ENCODE data around the gene ATP2A3. TPM values are rescaled to one million over a fixed set of nuclear protein-coding genes. Genes with fewer than 3 reads are reported as not detected.

The ATP2A3 gene
- total RNA-seq, 1 donor from 2014 or later: 44.4 TPM

DNA sequence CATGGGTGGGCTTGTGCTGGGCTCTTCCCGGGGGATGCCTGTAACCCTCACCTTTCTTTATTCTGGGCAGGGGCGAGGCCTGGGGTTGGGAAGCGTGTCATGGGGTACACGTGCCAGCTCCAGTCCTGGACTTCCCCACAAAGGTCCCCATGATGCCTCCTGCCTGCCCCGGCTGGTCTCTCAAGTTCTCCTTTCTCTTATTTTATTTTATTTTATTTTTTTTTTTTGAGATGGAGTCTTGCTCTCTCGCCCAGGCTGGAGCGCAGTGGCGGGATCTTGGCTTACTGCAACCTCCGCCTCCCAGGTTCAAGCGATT lies 8.6 kb downstream of the ATP2A3 start:
- H3K9me3 ChIP-seq: no peaks in the 10 kb centered on the region
- no peak overlapping the region for H3K4me3 ChIP-seq
- TF ChIP-seq, protein P1, sequence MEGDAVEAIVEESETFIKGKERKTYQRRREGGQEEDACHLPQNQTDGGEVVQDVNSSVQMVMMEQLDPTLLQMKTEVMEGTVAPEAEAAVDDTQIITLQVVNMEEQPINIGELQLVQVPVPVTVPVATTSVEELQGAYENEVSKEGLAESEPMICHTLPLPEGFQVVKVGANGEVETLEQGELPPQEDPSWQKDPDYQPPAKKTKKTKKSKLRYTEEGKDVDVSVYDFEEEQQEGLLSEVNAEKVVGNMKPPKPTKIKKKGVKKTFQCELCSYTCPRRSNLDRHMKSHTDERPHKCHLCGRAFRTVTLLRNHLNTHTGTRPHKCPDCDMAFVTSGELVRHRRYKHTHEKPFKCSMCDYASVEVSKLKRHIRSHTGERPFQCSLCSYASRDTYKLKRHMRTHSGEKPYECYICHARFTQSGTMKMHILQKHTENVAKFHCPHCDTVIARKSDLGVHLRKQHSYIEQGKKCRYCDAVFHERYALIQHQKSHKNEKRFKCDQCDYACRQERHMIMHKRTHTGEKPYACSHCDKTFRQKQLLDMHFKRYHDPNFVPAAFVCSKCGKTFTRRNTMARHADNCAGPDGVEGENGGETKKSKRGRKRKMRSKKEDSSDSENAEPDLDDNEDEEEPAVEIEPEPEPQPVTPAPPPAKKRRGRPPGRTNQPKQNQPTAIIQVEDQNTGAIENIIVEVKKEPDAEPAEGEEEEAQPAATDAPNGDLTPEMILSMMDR (IDR thresholded peaks at IDR 0.05): no peak
- no peaks in the 10 kb centered on the region for H3K27me3 ChIP-seq
- peaks cover 1% of the 10 kb centered on the region for H3K36me3 ChIP-seq
- H3K4me1 ChIP-seq: peaks cover 21% of the 10 kb centered on the region
- no peak overlapping the region for H3K27ac ChIP-seq
- ATAC-seq (no peak), DNase-seq (no peak)
- intact Hi-C loops (cut with DNase I): no loop called here

DNA sequence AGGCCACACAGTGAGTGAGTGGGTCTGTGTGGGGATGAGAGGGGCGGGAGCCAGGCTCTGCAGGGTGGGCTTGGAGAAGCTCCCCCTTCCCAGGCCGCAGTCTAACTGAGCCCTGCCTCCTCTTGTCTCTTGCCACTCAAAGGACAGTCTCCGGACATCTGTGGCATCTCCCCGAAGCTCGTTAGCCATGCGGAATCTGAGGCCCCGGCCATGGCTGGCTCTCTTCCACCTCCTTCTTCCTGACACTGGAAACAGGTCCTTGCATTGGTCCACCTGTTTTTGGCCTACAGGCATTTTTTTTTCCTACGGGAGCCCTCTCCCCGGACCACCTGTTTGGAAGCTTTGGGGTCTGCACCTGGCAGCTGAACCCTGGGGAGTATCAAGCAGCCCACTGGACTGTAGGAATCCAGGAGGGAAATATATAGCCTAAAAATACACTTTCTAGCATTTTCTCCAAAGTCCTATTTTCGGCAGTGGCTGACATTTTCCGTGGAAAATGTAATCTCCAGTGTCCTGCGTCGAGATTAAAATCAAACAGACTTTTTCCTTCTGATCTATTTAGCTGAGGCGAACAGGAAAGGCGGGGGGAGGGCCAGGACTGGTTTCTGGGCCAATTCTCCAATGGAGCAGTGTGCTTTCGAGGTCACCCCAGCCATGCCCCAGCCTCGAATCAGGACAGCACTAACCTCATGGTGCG lies 9.1 kb downstream of the ATP2A3 start:
- Histone ChIP-seq H3K27me3 (no peaks in the 10 kb centered on the region), H3K27ac (no peak overlapping the region), H3K9me3 (no peaks in the 10 kb centered on the region), H3K4me3 (no peak overlapping the region), H3K4me1 (peaks cover 18% of the 10 kb centered on the region), H3K36me3 (peaks cover 4% of the 10 kb centered on the region)
- no peak for ATAC-seq
- intact Hi-C loops (cut with DNase I): no loop called here
- TF ChIP-seq, protein P1 (IDR thresholded peaks at IDR 0.05): no peak
- DNase-seq: no peak

DNA sequence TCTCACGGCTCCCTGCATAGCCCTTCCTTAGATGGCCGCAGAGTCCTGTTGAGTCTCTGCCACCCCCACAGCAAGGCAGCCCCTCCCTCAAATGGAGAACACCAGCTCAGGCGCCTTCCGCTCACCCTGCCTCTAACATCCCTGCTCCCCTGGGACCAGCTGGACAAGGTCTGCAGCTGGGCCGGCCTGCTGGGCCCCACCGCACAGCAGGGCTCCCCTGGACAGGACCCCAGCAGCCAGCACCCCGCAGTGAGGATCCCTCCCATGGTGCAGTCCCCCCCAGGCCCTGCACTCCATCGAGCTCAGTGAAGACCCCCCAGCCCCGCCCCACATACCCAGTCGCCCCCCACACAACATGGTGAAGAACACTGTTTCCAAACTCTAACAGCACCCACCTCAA lies 10.2 kb downstream of the ATP2A3 start:
- DNase-seq: no peak
- no peaks in the 10 kb centered on the region for H3K9me3 ChIP-seq
- TF ChIP-seq, protein P1 (IDR thresholded peaks at IDR 0.05): no peak
- peaks cover 9% of the 10 kb centered on the region for H3K4me1 ChIP-seq
- no peak overlapping the region for H3K4me3 ChIP-seq
- H3K27ac ChIP-seq: no peak overlapping the region
- intact Hi-C loops (cut with DNase I): no loop called here
- ATAC-seq: no peak
- H3K36me3 ChIP-seq: peaks cover 9% of the 10 kb centered on the region
- H3K27me3 ChIP-seq: no peaks in the 10 kb centered on the region

DNA sequence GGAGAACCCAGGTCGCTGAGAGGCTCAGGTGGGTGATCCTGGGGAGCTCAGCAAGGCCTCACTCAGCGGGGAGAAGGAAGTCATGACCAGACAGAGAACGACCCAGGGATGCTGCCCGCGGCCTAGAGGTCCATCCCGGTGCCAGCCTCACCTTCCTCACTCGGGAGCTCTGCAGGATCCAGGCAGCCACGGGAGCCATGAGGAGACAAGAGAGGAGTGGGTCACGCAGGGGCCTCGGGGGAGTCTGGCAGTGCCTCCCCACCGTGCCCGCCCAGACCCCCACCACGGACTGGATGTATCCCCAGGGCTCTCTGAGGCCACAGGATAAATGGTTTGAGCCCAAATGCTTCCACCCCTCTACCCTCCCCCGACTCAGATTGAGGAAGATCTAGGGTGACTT lies 10.7 kb downstream of the ATP2A3 start:
- Histone ChIP-seq H3K4me1 (peaks cover 8% of the 10 kb centered on the region), H3K27ac (no peak overlapping the region), H3K4me3 (no peak overlapping the region), H3K9me3 (no peaks in the 10 kb centered on the region), H3K36me3 (peaks cover 9% of the 10 kb centered on the region), H3K27me3 (no peaks in the 10 kb centered on the region)
- TF ChIP-seq, protein P1 (IDR thresholded peaks at IDR 0.05): no peak
- intact Hi-C loops (cut with DNase I): no loop called here
- DNase-seq (no peak), ATAC-seq (no peak)

DNA sequence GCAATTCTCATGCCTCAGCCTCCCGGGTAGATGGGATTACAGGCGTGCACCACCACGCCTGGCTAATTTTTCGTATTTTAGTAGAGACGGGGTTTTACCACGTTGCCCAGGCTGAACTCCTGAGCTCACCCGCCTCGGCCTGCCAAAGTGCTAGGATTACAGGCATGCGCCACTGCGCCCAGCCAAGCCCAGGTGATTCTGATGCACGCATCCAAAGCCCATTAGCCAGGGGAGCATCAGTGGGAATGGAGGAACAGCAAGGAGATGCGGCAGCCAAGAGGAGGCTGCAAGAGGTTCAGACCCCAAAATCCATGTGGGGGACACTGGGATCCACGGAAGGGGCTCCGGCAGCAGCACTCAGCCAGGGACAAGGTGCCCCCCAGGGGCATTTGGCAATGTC lies 12.1 kb downstream of the ATP2A3 start:
- Histone ChIP-seq H3K9me3 (no peaks in the 10 kb centered on the region), H3K27me3 (no peaks in the 10 kb centered on the region), H3K4me3 (no peak overlapping the region), H3K27ac (no peak overlapping the region), H3K4me1 (peaks cover 8% of the 10 kb centered on the region), H3K36me3 (peaks cover 15% of the 10 kb centered on the region)
- intact Hi-C loops (cut with DNase I): no loop called here
- DNase-seq (no peak), ATAC-seq (no peak)
- TF ChIP-seq, protein P1 (IDR thresholded peaks at IDR 0.05): no peak

DNA sequence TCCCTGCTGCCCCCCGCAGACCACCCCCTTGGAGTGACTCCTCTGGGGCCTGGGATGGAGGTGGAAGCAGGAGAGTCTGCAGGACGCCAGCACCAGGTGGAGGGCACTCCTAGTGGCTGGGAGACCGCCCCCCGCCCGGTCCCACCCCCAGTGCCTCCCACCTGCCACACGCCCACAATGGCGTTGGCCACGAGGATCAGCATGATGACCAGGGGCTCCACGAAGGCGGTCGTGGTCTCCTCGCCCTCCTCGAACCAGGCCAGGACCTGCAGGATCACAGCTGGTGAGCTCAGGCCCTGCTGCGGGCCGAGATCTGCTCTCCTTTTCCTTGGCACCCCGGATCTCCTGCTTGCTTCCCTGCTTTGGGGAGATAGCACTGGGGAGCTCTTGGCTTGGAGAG lies 12.8 kb downstream of the ATP2A3 start:
- no peaks in the 10 kb centered on the region for H3K9me3 ChIP-seq
- H3K4me1 ChIP-seq: peaks cover 8% of the 10 kb centered on the region
- H3K27ac ChIP-seq: no peak overlapping the region
- no peak overlapping the region for H3K4me3 ChIP-seq
- no peak for DNase-seq
- peaks cover 19% of the 10 kb centered on the region for H3K36me3 ChIP-seq
- TF ChIP-seq, protein P1 (IDR thresholded peaks at IDR 0.05): no peak
- no peak for ATAC-seq
- intact Hi-C loops (cut with DNase I): no loop called here
- no peaks in the 10 kb centered on the region for H3K27me3 ChIP-seq
